Keratinocyte (primary cell): ENCODE measurements around the gene OTX2. TPM values are rescaled to one million over a fixed set of nuclear protein-coding genes. Genes with fewer than 3 reads are reported as not detected.

Experiments used
- DNase-seq: peaks from one replicate; pipeline ENCODE4 v3.0.0-alpha.2; 2011; ENCODE audit warnings: low read depth, missing footprints, low spot score
- FAIRE-seq: peaks from 2 replicates; lab custom pipeline; 2011; peaks lifted over from hg19 to GRCh38; lab: Jason Lieb, UNC
- H2AFZ ChIP-seq: 2 replicates; pipeline ENCODE4 v1.6.0; 2012; ENCODE audit warnings: low read length, control low read depth, inconsistent platforms; ENCODE audit not compliant: control insufficient read depth
- H3K27ac ChIP-seq: 2 replicates; pipeline ENCODE4 v1.5.1; 2011; ENCODE audit warnings: low read length; ENCODE audit not compliant: control insufficient read depth, insufficient read depth
- H3K27me3 ChIP-seq: 3 replicates; pipeline ENCODE4 v1.6.0; 2011; ENCODE audit warnings: low read length; ENCODE audit not compliant: control insufficient read depth, insufficient read depth; ENCODE audit errors: extremely low read depth
- H3K36me3 ChIP-seq, 2 experiments: 2 replicates in 1 of 2; 3 replicates in 1 of 2; pipeline ENCODE4 v1.5.1; 2011; ENCODE audit warnings: low read length in 2 of 2, mild to moderate bottlenecking in 1 of 2; ENCODE audit not compliant: control insufficient read depth in 2 of 2, insufficient read depth in 2 of 2; ENCODE audit errors: extremely low read depth in 1 of 2
- H3K4me1 ChIP-seq: 3 replicates; pipeline ENCODE4 v1.5.1; 2011; ENCODE audit warnings: low read length; ENCODE audit not compliant: control insufficient read depth, insufficient read depth; ENCODE audit errors: extremely low read depth
- H3K4me2 ChIP-seq: 3 replicates; pipeline ENCODE4 v1.6.0; 2011; ENCODE audit warnings: low read depth, low read length; ENCODE audit not compliant: control insufficient read depth, insufficient read depth; ENCODE audit errors: extremely low read depth
- H3K4me3 ChIP-seq, 3 experiments: fragments of 200-600 bp in 1 of 3; sonication (generic) in 1 of 3; 2 replicates in 2 of 3; 3 replicates in 1 of 3; pipeline ENCODE4 v1.5.1; 2011 to 2016; ENCODE audit warnings: low read length in 3 of 3, mild to moderate bottlenecking in 3 of 3, control low read depth in 2 of 3, inconsistent platforms in 1 of 3, low read depth in 1 of 3, mixed read lengths in 1 of 3, mixed run types in 1 of 3, moderate library complexity in 1 of 3; ENCODE audit not compliant: control insufficient read depth in 2 of 3, insufficient read depth in 2 of 3; ENCODE audit errors: extremely low read depth in 1 of 3
- H3K79me2 ChIP-seq: 2 replicates; pipeline ENCODE4 v1.6.0; 2012; ENCODE audit warnings: low read length; ENCODE audit not compliant: control insufficient read depth, insufficient read depth
- H3K9ac ChIP-seq: 3 replicates; pipeline ENCODE4 v1.6.0; 2011; ENCODE audit warnings: low read length; ENCODE audit not compliant: control insufficient read depth, insufficient read depth; ENCODE audit errors: extremely low read depth
- H3K9me1 ChIP-seq: 3 replicates; pipeline ENCODE4 v1.6.0; 2011; ENCODE audit warnings: low read length; ENCODE audit not compliant: control insufficient read depth, insufficient read depth; ENCODE audit errors: extremely low read depth
- H3K9me3 ChIP-seq: 2 replicates; pipeline ENCODE4 v1.5.1; 2012; ENCODE audit warnings: low read depth, low read length; ENCODE audit not compliant: control insufficient read depth
- H4K20me1 ChIP-seq: 3 replicates; pipeline ENCODE4 v1.6.0; 2011; ENCODE audit warnings: low read length; ENCODE audit not compliant: control insufficient read depth, insufficient read depth; ENCODE audit errors: extremely low read depth
- EZH2 ChIP-seq: IDR thresholded peaks from one replicate; pipeline ENCODE4 v1.6.1; 2012; ENCODE audit warnings: inconsistent platforms, mild to moderate bottlenecking, low read length, moderate library complexity
- dilution Hi-C: fragments of 300-500 bp; cut with MboI; formaldehyde crosslinking; loops from one replicate; pipeline ENCODE4 v1.7.0; 2020; ENCODE audit warnings: low sequenced_read_pairs; ENCODE audit not compliant: extremely low pct_ligation_motif_present
- polyA plus RNA-seq, 5 experiments: library from polyadenylated mRNA; depleted of rRNA in 3 of 5; stranded (reverse) in 3 of 5; stranded (forward) in 1 of 5; unstranded in 1 of 5; fragments of >200 nt; gene quantifications; 1 replicate in 1 of 5; 2 replicates in 3 of 5; 3 replicates in 1 of 5; pipeline versions ENCODE4 v1.2.1 to v1.2.3, GENCODE V29; 2011 to 2012; ENCODE audit warnings: missing spikeins in 2 of 5, low read depth in 1 of 5, low replicate concordance in 1 of 5
- TF ChIP-seq, protein P1 (sequence below), 3 experiments: IDR thresholded peaks in 1 of 3; conservative IDR thresholded peaks in 1 of 3; optimal IDR thresholded peaks in 1 of 3; 2 replicates in 2 of 3; 3 replicates in 1 of 3; pipeline versions ENCODE3 to v1.5.1; 2011; ENCODE audit warnings: low read length in 3 of 3, mild to moderate bottlenecking in 3 of 3, moderate library complexity in 2 of 3, control low read depth in 1 of 3, inconsistent platforms in 1 of 3; ENCODE audit not compliant: insufficient read depth in 2 of 3; ENCODE audit errors: extremely low read depth in 1 of 3

OTX2 gene
- polyA plus RNA-seq, 1 donor (not counting 4 experiments of a cell fraction or from before 2014, with no cell fraction given) = not detected

DNA sequence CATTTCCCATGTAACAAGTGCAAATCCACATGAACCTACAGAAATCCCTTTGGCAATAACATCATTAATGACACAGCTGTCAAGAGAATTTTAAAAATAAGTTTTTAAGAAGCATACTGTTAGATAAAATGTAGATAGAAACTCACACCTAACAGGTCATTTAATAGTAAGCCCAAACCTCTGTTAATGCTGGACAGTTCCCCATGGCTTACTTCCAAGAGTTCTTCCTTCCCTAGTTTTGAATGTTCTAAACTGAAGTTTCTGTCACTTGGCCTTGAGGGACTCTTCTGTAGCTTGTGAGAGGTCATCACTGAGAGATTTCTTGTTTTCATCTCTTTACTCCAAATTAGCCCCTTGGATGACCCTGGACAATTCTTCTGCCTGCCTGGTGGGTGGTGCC lies 22.7 kb downstream of the OTX2 start:
- no peaks in the 10 kb centered on the region for H3K27me3 ChIP-seq
- H3K9me1 ChIP-seq = no peaks in the 10 kb centered on the region
- no peaks in the 10 kb centered on the region for H3K79me2 ChIP-seq
- no peak for TF ChIP-seq EZH2
- TF ChIP-seq, protein P1, sequence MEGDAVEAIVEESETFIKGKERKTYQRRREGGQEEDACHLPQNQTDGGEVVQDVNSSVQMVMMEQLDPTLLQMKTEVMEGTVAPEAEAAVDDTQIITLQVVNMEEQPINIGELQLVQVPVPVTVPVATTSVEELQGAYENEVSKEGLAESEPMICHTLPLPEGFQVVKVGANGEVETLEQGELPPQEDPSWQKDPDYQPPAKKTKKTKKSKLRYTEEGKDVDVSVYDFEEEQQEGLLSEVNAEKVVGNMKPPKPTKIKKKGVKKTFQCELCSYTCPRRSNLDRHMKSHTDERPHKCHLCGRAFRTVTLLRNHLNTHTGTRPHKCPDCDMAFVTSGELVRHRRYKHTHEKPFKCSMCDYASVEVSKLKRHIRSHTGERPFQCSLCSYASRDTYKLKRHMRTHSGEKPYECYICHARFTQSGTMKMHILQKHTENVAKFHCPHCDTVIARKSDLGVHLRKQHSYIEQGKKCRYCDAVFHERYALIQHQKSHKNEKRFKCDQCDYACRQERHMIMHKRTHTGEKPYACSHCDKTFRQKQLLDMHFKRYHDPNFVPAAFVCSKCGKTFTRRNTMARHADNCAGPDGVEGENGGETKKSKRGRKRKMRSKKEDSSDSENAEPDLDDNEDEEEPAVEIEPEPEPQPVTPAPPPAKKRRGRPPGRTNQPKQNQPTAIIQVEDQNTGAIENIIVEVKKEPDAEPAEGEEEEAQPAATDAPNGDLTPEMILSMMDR (optimal IDR thresholded peaks at IDR 0.05 in 1 of 3, IDR thresholded peaks at IDR 0.05 in 1 of 3, conservative IDR thresholded peaks at IDR 0.05 in 1 of 3; ENCODE audit: extremely low read depth in 1 of 3, insufficient read depth in 2 of 3, low read length in 3 of 3) = no peak
- H3K4me3 ChIP-seq = no peak overlapping the region
- H3K27ac ChIP-seq = no peak overlapping the region
- H3K4me1 ChIP-seq = no peaks in the 10 kb centered on the region
- FAIRE-seq (no peak), DNase-seq (no peak)
- H3K9me3 ChIP-seq = no peaks in the 10 kb centered on the region
- no peak overlapping the region for H2AFZ ChIP-seq
- no peak overlapping the region for H3K9ac ChIP-seq
- H3K36me3 ChIP-seq = no peaks in the 10 kb centered on the region
- dilution Hi-C loops = no loop called here
- H3K4me2 ChIP-seq = no peak overlapping the region
- no peaks in the 10 kb centered on the region for H4K20me1 ChIP-seq

DNA sequence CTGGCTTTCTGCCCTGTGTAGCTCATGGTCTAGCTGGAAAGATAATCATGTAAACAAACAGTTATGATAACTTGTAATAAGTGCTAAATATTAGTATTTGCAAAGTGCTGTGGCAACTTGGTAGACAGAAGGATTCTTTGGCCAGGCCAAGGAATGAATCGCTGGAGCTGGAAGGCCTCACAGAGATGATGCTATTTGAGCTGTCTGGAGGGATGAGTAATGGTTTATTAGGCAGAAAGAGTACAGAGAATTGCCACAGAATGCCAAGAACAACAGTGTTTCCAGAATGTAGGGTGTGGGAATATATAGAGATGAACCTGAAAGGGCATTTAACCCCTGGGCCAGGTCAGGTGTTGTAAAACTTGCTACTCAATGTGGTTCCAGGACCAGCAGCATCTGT lies 27.6 kb downstream of the OTX2 start:
- dilution Hi-C loops = no loop called here
- FAIRE-seq = no peak
- no peak overlapping the region for H3K4me3 ChIP-seq
- no peaks in the 10 kb centered on the region for H4K20me1 ChIP-seq
- no peaks in the 10 kb centered on the region for H3K79me2 ChIP-seq
- no peak overlapping the region for H2AFZ ChIP-seq
- H3K27ac ChIP-seq = no peak overlapping the region
- no peaks in the 10 kb centered on the region for H3K36me3 ChIP-seq
- DNase-seq = no peak
- H3K4me1 ChIP-seq = no peaks in the 10 kb centered on the region
- no peaks in the 10 kb centered on the region for H3K9me1 ChIP-seq
- no peak overlapping the region for H3K9ac ChIP-seq
- H3K27me3 ChIP-seq = no peaks in the 10 kb centered on the region
- H3K4me2 ChIP-seq = no peak overlapping the region
- TF ChIP-seq EZH2 = no peak
- TF ChIP-seq, protein P1 (optimal IDR thresholded peaks at IDR 0.05 in 1 of 3, IDR thresholded peaks at IDR 0.05 in 1 of 3, conservative IDR thresholded peaks at IDR 0.05 in 1 of 3; ENCODE audit: extremely low read depth in 1 of 3, insufficient read depth in 2 of 3, low read length in 3 of 3) = no peak
- H3K9me3 ChIP-seq = no peaks in the 10 kb centered on the region
